Kidney epithelial cell (primary cell): ENCODE data around the gene NPM1. TPM values are rescaled to one million over a fixed set of nuclear protein-coding genes. Genes with fewer than 3 reads are reported as not detected.
A peak's percentile ranks its signal among the peaks of the same experiment; 100 is the strongest.
"Not testable (repeated sequence)": the region's sequence is repeated elsewhere in the genome, so short reads cannot be mapped to it uniquely, and the experiment has no call there.

Experiments used
- DNase-seq: peaks from one replicate; pipeline ENCODE4 v3.0.0-alpha.2; 2010; ENCODE audit warnings: low read depth
- H3K27me3 ChIP-seq: 2 replicates; pipeline ENCODE4 v1.6.0; 2011; ENCODE audit warnings: low read length; ENCODE audit not compliant: control insufficient read depth, insufficient read depth
- H3K36me3 ChIP-seq: 2 replicates; pipeline ENCODE4 v1.5.1; 2011; ENCODE audit warnings: low read length; ENCODE audit not compliant: control insufficient read depth, insufficient read depth
- H3K4me3 ChIP-seq: 2 replicates; pipeline ENCODE4 v1.5.1; 2011; ENCODE audit warnings: low read depth, mild to moderate bottlenecking, control low read depth, low read length
- CTCF ChIP-seq: IDR thresholded peaks from 2 replicates; pipeline ENCODE4 v1.5.1; 2011; ENCODE audit warnings: mild to moderate bottlenecking, moderate library complexity, low read length, control low read depth, inconsistent platforms; ENCODE audit not compliant: insufficient read depth, poor library complexity, severe bottlenecking
- total RNA-seq: library from RNA; depleted of rRNA; stranded (reverse); fragments of >200 nt; gene quantifications from 2 replicates; pipeline ENCODE4 v1.2.3, GENCODE V29; 2015

The NPM1 gene
- total RNA-seq, 1 donor from 2014 or later: 1,455 TPM

GRCh38 chr5:171379961-171380360 lies 7.7 kb upstream of the NPM1 start:
- no peak for TF ChIP-seq CTCF
- H3K27me3 ChIP-seq: no peaks in the 10 kb centered on the region
- no peaks in the 10 kb centered on the region for H3K36me3 ChIP-seq

DNA sequence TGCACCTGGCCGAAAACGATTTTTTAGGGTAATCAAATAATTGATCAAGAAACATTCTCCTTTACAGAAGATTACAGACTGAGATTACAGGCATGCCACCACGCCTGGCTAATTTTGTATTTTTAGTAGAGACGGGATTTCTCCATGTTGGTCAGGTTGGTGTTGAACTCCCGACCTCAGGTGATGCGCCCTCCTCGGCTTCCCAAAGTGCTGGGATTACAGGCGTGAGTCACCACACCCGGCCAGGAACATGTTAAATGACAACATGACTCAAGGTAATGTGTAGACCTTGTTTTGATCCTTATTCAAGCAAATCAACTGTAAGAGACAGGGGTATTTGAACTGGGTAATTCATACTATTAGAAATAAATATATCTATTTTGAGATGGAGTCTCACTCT lies 3.2 kb upstream of the NPM1 start:
- DNase-seq, H3K4me3 ChIP-seq, H3K36me3 ChIP-seq, H3K27me3 ChIP-seq: not testable (repeated sequence)

More at GRCh38 chr5:171379961-171380360, 7.7 kb upstream of the NPM1 start:
- DNase-seq: no peak
- H3K4me3 ChIP-seq: no peak overlapping the region

DNA sequence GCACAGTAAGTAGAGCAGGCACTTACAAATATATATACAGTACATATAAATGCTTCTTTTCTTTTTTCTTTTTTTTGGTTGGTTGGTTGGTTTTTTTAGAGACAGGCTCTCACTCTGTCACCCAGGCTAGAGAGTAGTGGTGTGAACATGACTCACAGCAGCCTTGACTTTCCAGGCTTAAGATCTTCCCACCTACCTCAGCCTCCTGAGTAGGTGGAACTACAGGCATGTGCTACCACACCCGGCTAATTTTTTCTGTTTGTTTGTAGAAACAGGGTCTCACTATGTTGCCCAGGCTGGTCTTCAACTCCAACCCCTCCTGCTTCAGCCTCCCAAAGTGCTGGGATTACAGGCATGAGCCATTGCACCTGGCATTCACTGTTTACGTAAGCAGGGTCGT lies 2.6 kb upstream of the NPM1 start:
- H3K36me3 ChIP-seq, H3K27me3 ChIP-seq, H3K4me3 ChIP-seq: not testable (repeated sequence)
- peak; percentile 31 for DNase-seq

DNA sequence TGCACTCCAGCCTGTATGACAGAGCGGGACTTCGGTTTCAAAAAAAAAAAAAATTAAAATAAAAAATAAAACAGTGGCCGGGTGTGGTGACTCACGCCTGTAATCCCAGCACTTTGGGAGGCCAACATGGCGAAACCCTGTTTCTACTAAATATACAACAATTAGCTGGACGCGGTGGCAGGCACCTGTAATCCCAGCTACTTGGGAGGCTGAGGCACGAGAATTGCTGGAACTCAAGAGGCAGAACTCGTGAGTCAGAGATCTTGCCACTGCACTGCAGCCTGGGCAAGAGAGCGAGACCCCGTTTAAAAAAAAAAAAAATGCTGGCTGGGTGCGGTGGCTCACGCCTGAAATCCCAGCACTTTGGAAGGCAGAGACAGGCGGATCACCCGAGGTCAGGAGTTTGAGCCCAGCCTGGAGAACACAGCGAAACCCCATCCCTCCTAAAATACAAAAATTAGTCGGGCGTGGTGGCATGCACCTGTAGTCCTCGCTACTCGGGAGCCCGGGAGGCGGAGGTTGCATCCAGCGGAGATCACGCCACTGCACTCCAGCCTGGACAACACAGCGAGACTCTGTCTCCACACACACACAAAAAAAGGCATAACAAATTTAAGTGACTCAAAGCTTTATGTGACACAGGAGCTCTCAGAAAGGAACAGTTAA lies 1.5 kb upstream of the NPM1 start:
- H3K27me3 ChIP-seq: no peaks in the 10 kb centered on the region
- TF ChIP-seq CTCF: no peak
- no peak overlapping the region for H3K4me3 ChIP-seq
- no peak for DNase-seq
- peaks cover 1% of the 10 kb centered on the region for H3K36me3 ChIP-seq

GRCh38 chr5:171386861-171387344 lies 746 bp upstream of the NPM1 start:
- H3K27me3 ChIP-seq: no peaks in the 10 kb centered on the region
- peak overlapping the region; percentile 98 for H3K4me3 ChIP-seq
- TF ChIP-seq CTCF: no peak
- H3K36me3 ChIP-seq: peaks cover 2% of the 10 kb centered on the region
- no peak for DNase-seq

DNA sequence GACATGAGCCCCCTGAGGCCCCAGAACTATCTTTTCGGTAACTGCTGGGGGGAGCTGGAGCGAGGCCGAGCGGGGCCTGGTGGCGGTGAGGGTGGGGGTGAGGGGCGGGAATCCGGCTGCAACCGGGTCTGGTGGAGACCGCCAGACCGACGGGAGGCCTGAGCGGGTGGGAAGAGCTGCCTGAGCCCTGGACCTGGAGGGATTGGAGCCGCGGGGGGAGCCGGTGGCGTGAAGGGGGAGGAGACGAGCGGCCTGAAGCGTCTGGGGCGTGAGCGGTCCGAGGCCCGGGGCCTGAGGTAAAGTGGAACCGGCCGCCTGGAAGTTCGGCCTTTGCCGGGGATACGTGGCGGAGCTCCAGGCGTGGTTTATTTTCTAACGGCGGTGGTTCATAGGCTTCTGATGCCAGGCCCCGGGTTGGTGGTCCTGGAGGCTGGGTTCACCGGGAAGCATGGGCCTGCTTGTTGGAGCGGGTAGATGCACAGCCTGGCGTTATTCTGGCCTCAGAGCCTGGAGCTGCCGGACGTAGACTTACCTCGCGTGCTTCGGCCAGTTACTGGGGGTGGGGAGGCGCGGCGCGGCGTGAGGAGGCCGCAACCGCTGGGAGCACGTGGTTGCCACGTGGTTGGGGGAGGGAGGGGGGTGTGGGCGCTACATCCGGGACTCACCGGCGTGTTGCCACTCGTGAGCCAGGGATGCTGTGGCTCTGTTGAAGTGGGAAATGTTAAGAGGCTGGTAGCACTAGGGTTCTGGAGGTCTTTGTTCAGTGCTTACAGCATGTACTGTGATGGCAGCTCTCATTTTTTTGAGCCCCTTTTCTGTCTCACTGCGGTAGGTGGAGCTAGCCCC lies 544 bp downstream of the NPM1 start:
- no peaks in the 10 kb centered on the region for H3K27me3 ChIP-seq
- TF ChIP-seq CTCF: no peak
- peak overlapping the region; percentile 98 for H3K4me3 ChIP-seq
- peaks cover 3% of the 10 kb centered on the region for H3K36me3 ChIP-seq
- DNase-seq: no peak

GRCh38 chr5:171388816-171389168 lies 1.1 kb downstream of the NPM1 start:
- Histone ChIP-seq H3K27me3 (no peaks in the 10 kb centered on the region), H3K36me3 (peaks cover 3% of the 10 kb centered on the region), H3K4me3 (peak overlapping the region; percentile 98)
- DNase-seq: no peak
- no peak for TF ChIP-seq CTCF
